WTC11 (cell line): ENCODE data around the gene ZNF500. TPM values are rescaled to one million over a fixed set of nuclear protein-coding genes. Genes with fewer than 3 reads are reported as not detected.

ENCODE experiments used
- ATAC-seq: fragments of 200-7000 bp; cut with Tn5 transposase; 2 replicates; pipeline ENCODE4 v1.10.0; 2021; ENCODE audit warnings: mild to moderate bottlenecking, moderate library complexity
- CTCF ChIA-PET: fragments of 300-600 bp; sonication (Branson Sonifier 250); formaldehyde crosslinking; loops from one replicate; lab custom pipeline; 2021; ENCODE audit warnings: antibody characterized with exemption; lab: Charles Lee
- POLR2A ChIA-PET: fragments of 350-600 bp; sonication (Branson Sonifier 250); formaldehyde crosslinking; loops from one replicate; lab custom pipeline; 2021; ENCODE audit warnings: antibody characterized with exemption; lab: Charles Lee
- DNase-seq: peaks from one replicate; pipeline ENCODE4 v3.0.0; 2021; ENCODE audit warnings: low spot score
- H3K27ac Mint-ChIP-seq: 2 replicates; pipeline ENCODE4 v1.8.0; 2021; ENCODE audit warnings: mixed read lengths
- H3K27me3 Mint-ChIP-seq: 2 replicates; pipeline ENCODE4 v1.8.0; 2021; ENCODE audit warnings: low read depth, mild to moderate bottlenecking, moderate library complexity, mixed read lengths
- H3K36me3 Mint-ChIP-seq: 2 replicates; pipeline ENCODE4 v1.8.0; 2021; ENCODE audit warnings: mixed read lengths
- H3K4me1 Mint-ChIP-seq: 2 replicates; pipeline ENCODE4 v1.8.0; 2022; ENCODE audit warnings: mixed read lengths
- H3K4me3 Mint-ChIP-seq: 2 replicates; pipeline ENCODE4 v1.8.0; 2021; ENCODE audit warnings: mild to moderate bottlenecking, moderate library complexity, mixed read lengths
- H3K9me3 Mint-ChIP-seq: 2 replicates; pipeline ENCODE4 v1.8.0; 2021; ENCODE audit warnings: mixed read lengths
- ATF1 ChIP-seq: sonication (generic); formaldehyde crosslinking; IDR thresholded peaks from 2 replicates; pipeline ENCODE4 v1.8.1; 2023; ENCODE audit warnings: mild to moderate bottlenecking, moderate library complexity, missing genetic modification reagents
- CBFB ChIP-seq: sonication (generic); formaldehyde crosslinking; IDR thresholded peaks from 2 replicates; pipeline ENCODE4 v1.8.1; 2022; ENCODE audit warnings: mild to moderate bottlenecking, low read depth, missing genetic modification reagents
- CREB1 ChIP-seq: sonication (generic); formaldehyde crosslinking; IDR thresholded peaks from 2 replicates; pipeline ENCODE4 v1.8.0; 2023; ENCODE audit warnings: mild to moderate bottlenecking, missing genetic modification reagents
- CREM ChIP-seq: sonication (generic); formaldehyde crosslinking; IDR thresholded peaks from 2 replicates; pipeline ENCODE4 v1.8.1; 2022; ENCODE audit warnings: mild to moderate bottlenecking, missing genetic modification reagents, moderate library complexity
- ELF4 ChIP-seq: sonication (generic); formaldehyde crosslinking; IDR thresholded peaks from 2 replicates; pipeline ENCODE4 v1.8.1; 2022; ENCODE audit warnings: low read depth, mild to moderate bottlenecking, moderate library complexity, missing genetic modification reagents
- ESRRA ChIP-seq: sonication (generic); formaldehyde crosslinking; IDR thresholded peaks from 2 replicates; pipeline ENCODE4 v1.8.1; 2022; ENCODE audit warnings: mild to moderate bottlenecking, missing genetic modification reagents, borderline replicate concordance
- FOXK1 ChIP-seq: sonication (generic); formaldehyde crosslinking; IDR thresholded peaks from 2 replicates; pipeline ENCODE4 v1.8.0; 2022; ENCODE audit warnings: mild to moderate bottlenecking, moderate library complexity, missing genetic modification reagents
- GABPB1 ChIP-seq: sonication (generic); formaldehyde crosslinking; IDR thresholded peaks from 2 replicates; pipeline ENCODE4 v1.8.1; 2023; ENCODE audit warnings: mild to moderate bottlenecking, missing genetic modification reagents
- GTF2I ChIP-seq: fragments of 250-450 bp; sonication (Bioruptor Pico); conservative IDR thresholded peaks from 2 replicates; pipeline ENCODE4 v1.4.0; 2021; ENCODE audit warnings: mild to moderate bottlenecking
- JUN ChIP-seq: sonication (generic); formaldehyde crosslinking; IDR thresholded peaks from 2 replicates; pipeline ENCODE4 v1.8.0; 2023; ENCODE audit warnings: mild to moderate bottlenecking, missing genetic modification reagents
- KAT7 ChIP-seq: sonication (generic); formaldehyde crosslinking; IDR thresholded peaks from 2 replicates; pipeline ENCODE4 v1.8.1; 2023; ENCODE audit warnings: missing genetic modification reagents, mild to moderate bottlenecking, borderline replicate concordance
- MYBL2 ChIP-seq: sonication (generic); formaldehyde crosslinking; IDR thresholded peaks from 2 replicates; pipeline ENCODE4 v1.8.1; 2023; ENCODE audit warnings: mild to moderate bottlenecking, moderate library complexity, missing genetic modification reagents
- NFYB ChIP-seq: sonication (generic); formaldehyde crosslinking; conservative IDR thresholded peaks from 2 replicates; pipeline ENCODE4 v1.8.0; 2022; ENCODE audit warnings: low read depth, missing genetic modification reagents
- NR1H2 ChIP-seq: sonication (generic); formaldehyde crosslinking; IDR thresholded peaks from 2 replicates; pipeline ENCODE4 v1.9.0; 2021; ENCODE audit warnings: mild to moderate bottlenecking, moderate library complexity, missing genetic modification reagents
- NR2C2 ChIP-seq: sonication (generic); formaldehyde crosslinking; IDR thresholded peaks from 2 replicates; pipeline ENCODE4 v1.8.0; 2022; ENCODE audit warnings: mild to moderate bottlenecking, missing genetic modification reagents
- RORB ChIP-seq: fragments of 250-450 bp; sonication (Bioruptor Pico); IDR thresholded peaks from 2 replicates; pipeline ENCODE4 v1.9.0; 2021; ENCODE audit warnings: mild to moderate bottlenecking
- SMAD4 ChIP-seq: sonication (generic); formaldehyde crosslinking; IDR thresholded peaks from 2 replicates; pipeline ENCODE4 v1.8.0; 2022; ENCODE audit warnings: mild to moderate bottlenecking, missing genetic modification reagents
- SOX15 ChIP-seq: fragments of 250-450 bp; sonication (Bioruptor Pico); IDR thresholded peaks from 2 replicates; pipeline ENCODE4 v1.9.0; 2021; ENCODE audit warnings: mild to moderate bottlenecking
- SP1 ChIP-seq: sonication (generic); formaldehyde crosslinking; conservative IDR thresholded peaks from 2 replicates; pipeline ENCODE4 v1.8.1; 2022; ENCODE audit warnings: missing genetic modification reagents
- TEAD1 ChIP-seq: sonication (generic); formaldehyde crosslinking; IDR thresholded peaks from 2 replicates; pipeline ENCODE4 v1.8.0; 2022; ENCODE audit warnings: mild to moderate bottlenecking, missing genetic modification reagents
- TEAD4 ChIP-seq: sonication (generic); formaldehyde crosslinking; IDR thresholded peaks from 2 replicates; pipeline ENCODE4 v1.8.0; 2022; ENCODE audit warnings: mild to moderate bottlenecking, missing genetic modification reagents
- total RNA-seq: library from RNA; stranded (reverse); gene quantifications from 3 replicates; pipeline ENCODE4 v1.2.3, GENCODE V29; 2021
- TF ChIP-seq, protein P1 (sequence below): sonication (generic); formaldehyde crosslinking; IDR thresholded peaks from 2 replicates; pipeline ENCODE4 v1.8.1; 2023; ENCODE audit warnings: mild to moderate bottlenecking, missing genetic modification reagents, moderate library complexity
- TF ChIP-seq, protein P2 (sequence below): sonication (generic); formaldehyde crosslinking; IDR thresholded peaks from 2 replicates; pipeline ENCODE4 v1.8.0; 2022; ENCODE audit warnings: mild to moderate bottlenecking, missing genetic modification reagents
- TF ChIP-seq, protein P3 (sequence below): sonication (generic); formaldehyde crosslinking; IDR thresholded peaks from 2 replicates; pipeline ENCODE4 v1.8.1; 2023; ENCODE audit warnings: mild to moderate bottlenecking, missing genetic modification reagents, moderate library complexity
- TF ChIP-seq, protein P4 (sequence below): sonication (generic); formaldehyde crosslinking; IDR thresholded peaks from 2 replicates; pipeline ENCODE4 v1.8.0; 2022; ENCODE audit warnings: mild to moderate bottlenecking, missing genetic modification reagents
- TF ChIP-seq, protein P5 (sequence below): fragments of 250-450 bp; sonication (Bioruptor Pico); IDR thresholded peaks from 2 replicates; pipeline ENCODE4 v1.8.0; 2021; ENCODE audit warnings: mild to moderate bottlenecking
- TF ChIP-seq, protein P6 (sequence below): fragments of 250-450 bp; sonication (Bioruptor Pico); IDR thresholded peaks from 2 replicates; pipeline ENCODE4 v1.9.0; 2021; ENCODE audit warnings: moderate library complexity, mild to moderate bottlenecking, inconsistent platforms, borderline replicate concordance

Gene ZNF500
- total RNA-seq, 1 experiment from 2014 or later = 19.9 TPM

DNA sequence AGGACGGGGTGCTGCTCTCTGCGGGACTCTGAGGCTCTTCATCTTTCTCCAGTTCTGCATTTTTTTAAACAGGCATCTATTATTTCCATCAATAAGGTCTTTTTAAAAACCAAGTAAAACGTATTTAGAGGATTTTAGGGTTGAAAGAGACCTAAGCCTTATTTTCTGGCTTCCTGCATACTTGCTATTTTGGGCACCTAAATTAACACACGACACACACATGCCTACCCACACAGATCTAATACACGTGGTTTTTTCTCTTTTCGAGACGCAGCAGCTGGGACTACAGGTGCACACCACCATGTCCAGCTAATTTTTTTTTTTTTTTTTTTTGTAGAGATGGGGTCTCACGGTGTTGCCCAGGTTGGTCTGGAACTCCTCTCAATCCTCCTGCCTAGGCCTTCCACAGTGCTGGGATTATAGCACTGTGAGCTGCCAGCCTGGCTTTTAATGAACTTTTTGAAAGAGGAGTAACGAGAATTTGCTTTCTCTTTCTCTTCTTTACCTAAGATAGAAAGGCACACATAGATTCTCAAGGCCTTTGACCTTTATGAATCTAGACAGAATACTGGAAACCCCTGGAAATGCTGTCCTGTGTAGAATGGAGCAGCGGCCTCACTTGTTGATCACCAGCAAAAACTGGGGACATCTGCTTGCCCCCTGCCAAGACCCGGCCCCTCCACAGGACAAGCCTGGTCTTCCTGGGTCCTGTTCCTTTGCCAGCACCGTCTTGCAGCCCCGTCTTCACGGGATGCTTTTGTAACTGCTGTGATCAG lies 18.9 kb downstream of the ZNF500 start:
- no peaks in the 10 kb centered on the region; the same call in 1 of the 2 replicates for H3K27me3 Mint-ChIP-seq
- POLR2A ChIA-PET = interaction anchor here (0.6 to 0.7 kb wide), 2 partner anchors 21 to 209 kb away, joined by 4 read pairs; no protein-coding TSS in a partner anchor
- H3K36me3 Mint-ChIP-seq = peaks cover 4% of the 10 kb centered on the region
- H3K4me1 Mint-ChIP-seq = peaks cover 13% of the 10 kb centered on the region
- no peak overlapping the region for H3K4me3 Mint-ChIP-seq
- TF ChIP-seq ESRRA = no peak
- TF ChIP-seq SOX15 (CRISPR knock-in tag) = no peak
- no peak for TF ChIP-seq GTF2I (CRISPR knock-in tag)
- no peak for TF ChIP-seq KAT7 (CRISPR knock-in tag)
- no peak for TF ChIP-seq TEAD4 (CRISPR knock-in tag)
- TF ChIP-seq, protein P1, sequence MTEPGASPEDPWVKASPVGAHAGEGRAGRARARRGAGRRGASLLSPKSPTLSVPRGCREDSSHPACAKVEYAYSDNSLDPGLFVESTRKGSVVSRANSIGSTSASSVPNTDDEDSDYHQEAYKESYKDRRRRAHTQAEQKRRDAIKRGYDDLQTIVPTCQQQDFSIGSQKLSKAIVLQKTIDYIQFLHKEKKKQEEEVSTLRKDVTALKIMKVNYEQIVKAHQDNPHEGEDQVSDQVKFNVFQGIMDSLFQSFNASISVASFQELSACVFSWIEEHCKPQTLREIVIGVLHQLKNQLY = no peak
- TF ChIP-seq, protein P2, sequence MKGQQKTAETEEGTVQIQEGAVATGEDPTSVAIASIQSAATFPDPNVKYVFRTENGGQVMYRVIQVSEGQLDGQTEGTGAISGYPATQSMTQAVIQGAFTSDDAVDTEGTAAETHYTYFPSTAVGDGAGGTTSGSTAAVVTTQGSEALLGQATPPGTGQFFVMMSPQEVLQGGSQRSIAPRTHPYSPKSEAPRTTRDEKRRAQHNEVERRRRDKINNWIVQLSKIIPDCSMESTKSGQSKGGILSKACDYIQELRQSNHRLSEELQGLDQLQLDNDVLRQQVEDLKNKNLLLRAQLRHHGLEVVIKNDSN = no peak
- no peak for TF ChIP-seq CREB1
- no peak for TF ChIP-seq CREM
- TF ChIP-seq NR2C2 (CRISPR knock-in tag) = no peak
- TF ChIP-seq SP1 (CRISPR knock-in tag) = no peak
- TF ChIP-seq MYBL2 = no peak
- TF ChIP-seq, protein P3, sequence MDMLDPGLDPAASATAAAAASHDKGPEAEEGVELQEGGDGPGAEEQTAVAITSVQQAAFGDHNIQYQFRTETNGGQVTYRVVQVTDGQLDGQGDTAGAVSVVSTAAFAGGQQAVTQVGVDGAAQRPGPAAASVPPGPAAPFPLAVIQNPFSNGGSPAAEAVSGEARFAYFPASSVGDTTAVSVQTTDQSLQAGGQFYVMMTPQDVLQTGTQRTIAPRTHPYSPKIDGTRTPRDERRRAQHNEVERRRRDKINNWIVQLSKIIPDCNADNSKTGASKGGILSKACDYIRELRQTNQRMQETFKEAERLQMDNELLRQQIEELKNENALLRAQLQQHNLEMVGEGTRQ (CRISPR knock-in tag) = no peak
- TF ChIP-seq, protein P4, sequence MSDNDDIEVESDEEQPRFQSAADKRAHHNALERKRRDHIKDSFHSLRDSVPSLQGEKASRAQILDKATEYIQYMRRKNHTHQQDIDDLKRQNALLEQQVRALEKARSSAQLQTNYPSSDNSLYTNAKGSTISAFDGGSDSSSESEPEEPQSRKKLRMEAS = no peak
- no peak for TF ChIP-seq ATF1 (CRISPR knock-in tag)
- TF ChIP-seq JUN (CRISPR knock-in tag) = no peak
- TF ChIP-seq ELF4 (CRISPR knock-in tag) = no peak
- TF ChIP-seq, all 79 proteins: peak for 0
- no peak overlapping the region for H3K27ac Mint-ChIP-seq
- H3K9me3 Mint-ChIP-seq = no peaks in the 10 kb centered on the region
- DNase-seq (no peak), ATAC-seq (no peak)
- CTCF ChIA-PET = no interaction called here

DNA sequence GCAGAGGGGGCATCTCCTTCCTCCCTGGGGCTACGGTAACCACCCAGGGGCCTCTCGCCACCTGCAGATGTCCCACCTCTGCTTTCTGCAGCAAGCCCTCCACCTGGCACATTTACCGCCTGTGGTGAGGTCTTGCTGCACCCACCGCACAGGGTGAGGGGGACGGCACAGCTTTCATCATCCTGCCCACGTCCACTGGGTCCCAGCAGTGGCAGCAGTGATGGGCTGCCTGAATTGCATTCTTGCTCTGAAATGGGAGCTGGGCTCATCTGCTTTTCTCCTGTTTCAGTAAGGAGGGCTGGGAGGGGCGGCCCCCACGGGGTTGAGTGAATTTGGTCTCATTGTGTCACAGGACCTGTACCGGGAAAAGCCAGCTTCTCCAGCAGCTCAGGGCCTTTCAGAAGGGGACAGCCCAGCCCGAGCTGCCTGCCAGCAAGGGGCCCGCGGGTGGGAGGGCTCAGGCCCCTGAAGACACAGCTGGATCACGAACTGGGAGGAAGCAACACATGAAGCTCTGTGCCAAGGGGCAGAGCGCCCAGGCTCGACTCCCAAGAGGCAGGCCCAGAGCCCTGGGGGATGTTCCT lies 19.9 kb downstream of the ZNF500 start:
- peaks cover 20% of the 10 kb centered on the region for H3K4me1 Mint-ChIP-seq
- DNase-seq = no peak
- no peaks in the 10 kb centered on the region; the same call in 1 of the 2 replicates for H3K27me3 Mint-ChIP-seq
- H3K27ac Mint-ChIP-seq = no peak overlapping the region
- H3K36me3 Mint-ChIP-seq = peaks cover 3% of the 10 kb centered on the region; the same call in 1 of the 2 replicates
- no peak overlapping the region for H3K4me3 Mint-ChIP-seq
- H3K9me3 Mint-ChIP-seq = no peaks in the 10 kb centered on the region
- ChIA-PET CTCF (interaction anchor here (0.6 to 1.5 kb wide), 2 partner anchors 13 to 97 kb away, joined by 3 to 6 read pairs; partner anchors contain the start of genes ANKS3 and DNAAF8), POLR2A (interaction anchor here (0.8 to 2.0 kb wide), 2 partner anchors 13 to 54 kb away, joined by 3 to 9 read pairs; partner anchors contain the start of genes ANKS3 and DNAAF8)
- TF ChIP-seq TEAD1 (CRISPR knock-in tag) (no peak), FOXK1 (CRISPR knock-in tag) (no peak), CBFB (CRISPR knock-in tag) (no peak), SMAD4 (CRISPR knock-in tag) (no peak), RORB (CRISPR knock-in tag) (no peak), CREB1 (no peak), NFYB (CRISPR knock-in tag) (no peak), NR1H2 (CRISPR knock-in tag) (no peak), GABPB1 (CRISPR knock-in tag) (no peak)
- TF ChIP-seq, protein P5, sequence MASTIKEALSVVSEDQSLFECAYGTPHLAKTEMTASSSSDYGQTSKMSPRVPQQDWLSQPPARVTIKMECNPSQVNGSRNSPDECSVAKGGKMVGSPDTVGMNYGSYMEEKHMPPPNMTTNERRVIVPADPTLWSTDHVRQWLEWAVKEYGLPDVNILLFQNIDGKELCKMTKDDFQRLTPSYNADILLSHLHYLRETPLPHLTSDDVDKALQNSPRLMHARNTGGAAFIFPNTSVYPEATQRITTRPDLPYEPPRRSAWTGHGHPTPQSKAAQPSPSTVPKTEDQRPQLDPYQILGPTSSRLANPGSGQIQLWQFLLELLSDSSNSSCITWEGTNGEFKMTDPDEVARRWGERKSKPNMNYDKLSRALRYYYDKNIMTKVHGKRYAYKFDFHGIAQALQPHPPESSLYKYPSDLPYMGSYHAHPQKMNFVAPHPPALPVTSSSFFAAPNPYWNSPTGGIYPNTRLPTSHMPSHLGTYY = no peak
- TF ChIP-seq, protein P6, sequence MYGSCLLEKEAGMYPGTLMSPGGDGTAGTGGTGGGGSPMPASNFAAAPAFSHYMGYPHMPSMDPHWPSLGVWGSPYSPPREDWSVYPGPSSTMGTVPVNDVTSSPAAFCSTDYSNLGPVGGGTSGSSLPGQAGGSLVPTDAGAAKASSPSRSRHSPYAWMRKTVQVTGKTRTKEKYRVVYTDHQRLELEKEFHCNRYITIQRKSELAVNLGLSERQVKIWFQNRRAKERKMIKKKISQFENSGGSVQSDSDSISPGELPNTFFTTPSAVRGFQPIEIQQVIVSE (CRISPR knock-in tag) = no peak
- no peak for ATAC-seq
